GM12873 (cell line): ENCODE measurements around the gene THRB.

Experiments
- TF ChIP-seq, protein P1 (sequence below): IDR thresholded peaks from 2 replicates; pipeline ENCODE4 v1.5.1; 2012; ENCODE audit warnings: low read depth, mild to moderate bottlenecking, moderate library complexity, low read length, control low read depth; ENCODE audit not compliant: insufficient read depth; ENCODE audit errors: missing control alignments

Gene THRB

DNA sequence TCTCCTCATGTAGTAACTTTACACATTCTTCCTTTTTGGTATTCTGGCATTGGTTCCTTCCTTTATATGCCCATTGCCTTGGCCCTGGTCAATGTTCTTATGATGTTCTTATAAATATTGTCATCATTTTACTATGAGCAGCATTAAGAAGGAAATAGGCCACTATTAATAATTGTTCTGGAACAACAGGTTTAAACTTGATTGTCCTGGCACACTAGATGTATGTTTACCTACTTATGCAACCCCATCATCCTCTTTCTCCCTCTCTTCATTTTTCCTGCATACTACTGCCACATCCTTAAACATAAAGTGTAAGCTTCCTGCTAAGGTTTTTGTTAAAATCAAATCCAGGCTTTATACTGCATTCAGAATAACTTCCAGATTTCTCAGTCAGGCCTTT lies 114.7 kb downstream of the THRB start:
- TF ChIP-seq, protein P1, sequence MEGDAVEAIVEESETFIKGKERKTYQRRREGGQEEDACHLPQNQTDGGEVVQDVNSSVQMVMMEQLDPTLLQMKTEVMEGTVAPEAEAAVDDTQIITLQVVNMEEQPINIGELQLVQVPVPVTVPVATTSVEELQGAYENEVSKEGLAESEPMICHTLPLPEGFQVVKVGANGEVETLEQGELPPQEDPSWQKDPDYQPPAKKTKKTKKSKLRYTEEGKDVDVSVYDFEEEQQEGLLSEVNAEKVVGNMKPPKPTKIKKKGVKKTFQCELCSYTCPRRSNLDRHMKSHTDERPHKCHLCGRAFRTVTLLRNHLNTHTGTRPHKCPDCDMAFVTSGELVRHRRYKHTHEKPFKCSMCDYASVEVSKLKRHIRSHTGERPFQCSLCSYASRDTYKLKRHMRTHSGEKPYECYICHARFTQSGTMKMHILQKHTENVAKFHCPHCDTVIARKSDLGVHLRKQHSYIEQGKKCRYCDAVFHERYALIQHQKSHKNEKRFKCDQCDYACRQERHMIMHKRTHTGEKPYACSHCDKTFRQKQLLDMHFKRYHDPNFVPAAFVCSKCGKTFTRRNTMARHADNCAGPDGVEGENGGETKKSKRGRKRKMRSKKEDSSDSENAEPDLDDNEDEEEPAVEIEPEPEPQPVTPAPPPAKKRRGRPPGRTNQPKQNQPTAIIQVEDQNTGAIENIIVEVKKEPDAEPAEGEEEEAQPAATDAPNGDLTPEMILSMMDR = no peak

DNA sequence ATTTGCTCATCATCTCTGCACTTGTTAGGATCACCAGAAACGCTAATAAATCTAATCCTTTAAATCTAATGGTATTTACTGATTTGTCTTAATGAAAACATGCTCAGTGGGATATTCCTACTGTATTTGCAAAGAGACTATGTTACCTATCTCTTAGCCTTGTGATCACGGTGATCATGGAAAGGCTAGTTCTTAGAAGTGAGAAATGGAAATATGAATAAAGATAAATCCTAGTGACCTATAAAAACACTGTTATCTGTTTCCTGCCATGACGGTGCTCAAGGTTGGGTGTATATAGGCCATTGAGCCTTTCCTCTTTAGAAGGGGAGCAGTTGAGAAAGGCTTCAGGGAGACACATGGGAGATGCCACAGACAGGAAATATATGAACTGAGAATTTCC lies 116.3 kb downstream of the THRB start:
- TF ChIP-seq, protein P1 = no peak

DNA sequence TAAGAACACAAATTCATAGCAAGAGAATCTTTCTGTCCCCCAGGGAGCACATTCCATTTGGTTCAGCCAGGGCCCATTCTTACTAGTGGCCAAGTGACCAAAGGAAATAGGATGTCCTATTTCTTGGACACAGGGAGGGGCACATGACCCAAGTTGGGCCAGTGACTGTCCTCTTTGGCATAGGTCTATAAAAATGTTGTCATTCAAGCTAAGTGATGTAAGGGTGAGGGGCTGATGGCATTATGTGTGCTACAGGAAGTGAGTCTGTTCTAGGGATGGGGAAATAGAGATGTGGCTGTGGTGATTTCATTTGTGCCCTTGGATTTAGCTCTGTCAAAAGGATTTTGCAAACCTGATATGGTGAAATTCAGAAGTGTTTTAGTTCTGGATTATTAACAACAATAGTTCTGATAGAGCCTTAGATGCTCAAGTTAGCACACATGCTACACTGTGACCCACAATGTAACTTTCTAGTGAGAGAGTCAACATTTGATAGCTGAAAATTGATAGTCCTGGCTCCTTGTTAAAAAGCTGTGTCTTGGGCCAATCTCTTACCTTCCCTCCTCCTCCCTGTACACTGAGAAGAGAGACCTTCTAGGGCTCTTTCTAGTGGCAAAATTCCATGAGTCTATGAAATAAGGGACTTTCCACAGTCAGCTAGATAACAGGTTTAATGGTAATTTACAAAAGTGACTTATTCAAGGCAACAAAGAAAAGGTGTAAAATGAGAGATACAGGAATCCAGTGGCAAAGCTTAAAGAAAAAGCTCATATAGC lies 117.2 kb downstream of the THRB start:
- TF ChIP-seq, protein P1 = no peak

DNA sequence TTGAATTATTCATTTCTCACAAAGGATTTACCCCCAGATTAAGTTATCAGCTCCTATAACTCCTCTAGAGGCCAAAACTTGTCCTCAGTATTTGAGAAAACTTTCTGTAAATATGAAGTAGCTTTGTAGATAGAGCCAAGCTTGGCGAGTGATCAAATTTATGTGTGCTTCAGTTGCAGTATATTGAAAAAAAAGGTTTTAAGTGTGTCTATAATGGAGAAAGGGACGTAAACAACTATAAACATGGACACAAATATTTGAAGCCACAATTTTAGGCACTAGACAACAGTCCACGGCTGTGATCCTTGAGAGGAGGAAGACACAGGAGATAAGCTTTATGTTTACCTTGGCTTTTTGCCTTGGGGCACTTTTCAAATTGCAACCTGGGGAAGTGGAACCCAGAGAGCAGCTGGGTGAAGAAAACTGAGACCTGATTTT lies 118.7 kb downstream of the THRB start:
- TF ChIP-seq, protein P1 = no peak

DNA sequence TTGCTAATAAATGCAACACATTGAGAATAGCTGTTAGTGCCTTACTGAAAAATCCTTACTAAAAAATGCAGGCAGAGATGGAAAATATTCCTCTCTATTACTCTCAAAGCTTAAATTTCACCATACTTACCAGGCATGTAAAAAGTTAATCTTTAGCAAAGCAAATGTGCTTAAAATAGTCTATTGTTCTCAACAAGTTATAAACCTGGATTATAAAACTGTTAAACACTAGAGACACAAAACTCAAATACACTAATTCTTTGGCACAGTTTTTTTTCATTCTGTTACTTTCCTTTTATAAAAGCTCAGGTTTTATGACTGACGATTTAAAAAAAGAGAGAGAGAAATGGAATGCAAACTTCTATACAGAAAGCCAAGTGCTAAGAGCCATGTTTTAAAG lies 119.8 kb downstream of the THRB start:
- TF ChIP-seq, protein P1 = no peak

DNA sequence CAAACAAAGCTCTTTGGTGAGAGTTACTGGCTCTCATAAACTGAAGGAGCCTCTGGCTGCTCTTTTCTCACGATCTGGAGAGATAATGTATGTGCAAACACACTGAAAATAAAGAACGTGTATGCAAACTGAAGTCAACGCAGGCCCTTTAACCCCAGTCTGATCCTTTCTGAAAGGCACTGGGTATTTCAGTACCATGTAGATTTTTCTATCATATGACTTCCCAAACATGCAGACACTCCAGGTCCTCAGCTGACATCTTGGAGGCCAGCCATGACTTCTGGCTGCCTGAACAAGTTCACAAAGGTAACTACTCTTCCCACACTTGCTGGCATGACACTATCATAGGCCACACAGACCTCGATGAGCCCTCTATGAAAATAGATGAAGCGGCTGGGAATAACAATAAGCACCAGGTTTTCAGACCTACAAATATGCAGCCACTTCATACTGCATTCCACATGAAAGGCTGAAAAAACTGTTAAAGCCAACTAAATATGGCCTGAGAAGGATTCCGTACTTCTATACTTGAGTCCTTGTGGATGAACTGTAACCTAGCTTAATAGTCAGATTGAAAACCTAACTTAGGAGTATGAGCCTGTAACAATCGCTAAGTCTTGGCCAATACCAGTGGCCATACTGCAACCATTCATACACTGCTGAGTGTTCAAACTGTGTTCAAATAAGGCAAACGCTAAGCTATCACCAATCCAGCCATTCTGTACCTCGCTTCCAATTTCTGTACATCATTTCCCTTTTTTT lies 121.3 kb downstream of the THRB start:
- TF ChIP-seq, protein P1 = no peak

DNA sequence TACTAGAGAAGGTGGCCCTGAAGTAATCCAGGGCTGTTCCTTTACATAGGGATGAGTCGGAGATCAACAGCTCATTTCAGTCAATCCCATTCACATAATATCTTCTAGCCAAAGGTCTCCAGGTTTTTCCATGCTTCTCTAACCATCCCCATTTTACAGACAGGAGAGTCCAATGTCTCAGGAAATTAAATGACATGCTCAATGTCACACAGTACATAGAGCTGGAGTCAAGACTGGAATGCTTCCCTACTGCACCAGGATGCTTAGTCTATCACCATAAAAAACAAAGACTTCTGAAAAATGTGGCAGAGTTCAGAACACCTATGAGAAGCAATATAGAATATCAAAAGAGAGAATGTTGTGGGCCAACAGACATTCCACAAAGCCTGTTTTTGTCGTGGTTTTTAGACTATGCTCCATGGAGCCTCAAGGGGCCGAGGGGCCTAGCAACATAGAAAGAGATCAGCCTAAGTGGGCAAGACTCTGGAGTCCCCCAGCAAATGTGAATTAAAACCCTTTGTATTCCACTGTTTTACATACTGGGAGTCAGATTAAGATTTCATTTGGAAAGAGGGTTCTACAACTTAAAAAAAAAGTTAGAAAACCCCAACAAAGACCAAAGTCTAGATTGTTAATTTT lies 122.0 kb downstream of the THRB start:
- TF ChIP-seq, protein P1 = no peak
